ENCODE measurements around the gene CPXM2. TPM values are rescaled to one million over a fixed set of nuclear protein-coding genes. Genes with fewer than 3 reads are reported as not detected.

CPXM2 gene
- total RNA-seq, 1 donor from 2014 or later = 9.7 TPM

- H3K4me1 ChIP-seq = no peaks in the 10 kb centered on the region
- H3K36me3 ChIP-seq = no peaks in the 10 kb centered on the region
- intact Hi-C loops (cut with DNase I) = no loop called here
- H3K9me3 ChIP-seq = no peaks in the 10 kb centered on the region
- no peaks in the 10 kb centered on the region for H3K27me3 ChIP-seq
- no peak overlapping the region for H3K4me3 ChIP-seq
- H3K27ac ChIP-seq = no peak overlapping the region
- no peak for TF ChIP-seq CTCF (IDR thresholded peaks at IDR 0.05)
- DNase-seq = no peak
- ATAC-seq = no peak
Measured at GRCh38 chr10:123795846-123796590, 95.6 kb downstream of the CPXM2 start.

DNA sequence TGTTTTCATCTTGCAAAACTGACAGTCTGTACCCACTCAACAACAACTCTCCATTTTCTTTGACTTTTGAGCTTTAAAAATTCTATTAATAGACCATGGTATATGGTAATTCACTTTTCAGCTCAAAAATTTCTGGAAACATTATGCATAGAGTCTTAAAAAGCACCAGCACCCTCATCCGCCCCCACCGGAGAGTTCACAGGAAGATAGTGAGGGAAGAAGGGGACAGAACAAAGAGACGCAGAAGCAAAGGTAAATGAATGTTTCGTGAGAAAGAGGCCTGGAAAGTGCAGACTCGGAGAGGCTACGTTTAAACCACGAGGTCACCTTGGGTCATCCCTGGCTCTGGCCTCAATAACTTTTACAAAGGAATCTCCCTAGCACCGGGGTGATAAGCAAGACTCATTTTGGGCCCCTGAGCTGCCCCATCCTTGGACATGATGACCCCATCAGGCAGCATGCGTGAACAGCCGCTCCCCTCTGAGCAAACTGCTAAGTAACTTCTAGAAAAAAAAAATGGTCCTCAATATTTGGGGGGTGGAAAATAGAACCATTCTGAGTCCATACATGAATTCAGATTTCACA lies 96.3 kb downstream of the CPXM2 start:
- no peaks in the 10 kb centered on the region for H3K36me3 ChIP-seq
- H3K9me3 ChIP-seq = no peaks in the 10 kb centered on the region
- intact Hi-C loops (cut with DNase I) = no loop called here
- ATAC-seq (no peak), DNase-seq (no peak)
- no peak for TF ChIP-seq CTCF (IDR thresholded peaks at IDR 0.05)
- H3K4me1 ChIP-seq = no peaks in the 10 kb centered on the region
- no peaks in the 10 kb centered on the region for H3K27me3 ChIP-seq
- H3K4me3 ChIP-seq = no peak overlapping the region
- no peak overlapping the region for H3K27ac ChIP-seq

DNA sequence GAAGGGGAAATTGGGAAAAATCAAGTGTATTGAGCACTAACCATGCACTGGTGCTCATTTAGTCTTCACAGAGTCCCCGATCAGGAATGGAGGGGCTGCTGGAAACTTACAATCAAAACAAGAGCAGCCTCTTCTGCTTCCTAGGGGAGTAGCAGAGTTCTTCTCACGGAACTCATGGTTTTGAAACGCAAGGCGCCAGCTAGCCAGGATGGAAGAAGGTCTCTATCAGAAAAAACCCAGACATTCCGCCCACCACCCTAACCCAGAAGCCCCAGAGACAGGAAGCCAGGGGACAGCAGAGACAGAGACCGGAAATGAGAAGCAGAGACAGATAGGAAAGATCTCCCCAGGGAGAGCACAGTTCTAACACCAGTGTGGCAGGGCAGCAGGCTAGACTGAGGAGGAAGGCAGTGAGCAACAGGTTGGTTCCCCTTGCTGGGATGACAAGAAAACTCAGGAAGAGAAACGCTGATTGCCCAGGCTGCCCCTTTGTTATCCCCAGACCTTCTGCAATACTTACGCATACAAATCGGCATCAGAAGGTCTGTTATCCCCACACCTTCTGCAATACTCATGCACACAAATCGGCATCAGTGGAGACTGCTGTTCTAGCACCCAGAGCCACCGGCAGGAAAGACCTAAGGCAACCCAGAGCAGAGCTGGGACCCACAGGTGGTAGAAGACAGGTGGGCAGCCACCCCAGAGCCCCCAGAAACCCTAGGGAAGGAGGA lies 99.2 kb downstream of the CPXM2 start:
- H3K27me3 ChIP-seq = no peaks in the 10 kb centered on the region
- H3K27ac ChIP-seq = no peak overlapping the region
- ATAC-seq (no peak), DNase-seq (no peak)
- no peaks in the 10 kb centered on the region for H3K4me1 ChIP-seq
- no peak overlapping the region for H3K4me3 ChIP-seq
- TF ChIP-seq CTCF (IDR thresholded peaks at IDR 0.05) = no peak
- intact Hi-C loops (cut with DNase I) = no loop called here
- no peaks in the 10 kb centered on the region for H3K36me3 ChIP-seq
- no peaks in the 10 kb centered on the region for H3K9me3 ChIP-seq

- no peak for TF ChIP-seq CTCF (IDR thresholded peaks at IDR 0.05)
- DNase-seq (no peak), ATAC-seq (no peak)
- H3K27me3 ChIP-seq = no peaks in the 10 kb centered on the region
- H3K4me1 ChIP-seq = no peaks in the 10 kb centered on the region
- no peak overlapping the region for H3K4me3 ChIP-seq
- H3K9me3 ChIP-seq = no peaks in the 10 kb centered on the region
- no peak overlapping the region for H3K27ac ChIP-seq
- intact Hi-C loops (cut with DNase I) = no loop called here
- no peaks in the 10 kb centered on the region for H3K36me3 ChIP-seq
Measured at GRCh38 chr10:123790132-123790885, 101.3 kb downstream of the CPXM2 start.

GRCh38 chr10:123788981-123789380 lies 102.6 kb downstream of the CPXM2 start:
- intact Hi-C loops (cut with DNase I) = no loop called here

More at GRCh38 chr10:123788981-123789380, 102.6 kb downstream of the CPXM2 start:
- Histone ChIP-seq H3K27ac (no peak overlapping the region), H3K4me1 (no peaks in the 10 kb centered on the region), H3K36me3 (no peaks in the 10 kb centered on the region), H3K4me3 (no peak overlapping the region), H3K9me3 (no peaks in the 10 kb centered on the region), H3K27me3 (no peaks in the 10 kb centered on the region)
- DNase-seq = no peak
- TF ChIP-seq CTCF (IDR thresholded peaks at IDR 0.05) = no peak
- ATAC-seq = no peak

Data from upper lobe of right lung (tissue), 1 donor.